Omental fat pad (tissue), 4 donors: ENCODE data around the gene LRCH2. TPM values are rescaled to one million over a fixed set of nuclear protein-coding genes. Genes with fewer than 3 reads are reported as not detected.
A peak's percentile ranks its signal among the peaks of the same experiment; 100 is the strongest.

Experiments used
- ATAC-seq: fragments of 150-250 bp; one replicate; pipeline ENCODE4 v1.9.1; 2016; ENCODE audit warnings: mild to moderate bottlenecking, moderate library complexity; ENCODE audit not compliant: low FRiP score
- DNase-seq: peaks from one replicate; pipeline ENCODE4 v3.0.0-alpha.2; 2019; ENCODE audit warnings: low spot score
- total RNA-seq, 4 donors: library from RNA; depleted of rRNA; stranded (reverse); fragments of >200 nt; gene quantifications; one replicate each; pipeline ENCODE4 v1.1.0, GENCODE V29; 2016
- TF ChIP-seq, protein P1 (sequence below), 3 donors: fragments of 450-650 bp; IDR thresholded peaks; one replicate each; pipeline ENCODE4 v1.5.1; 2016 to 2017; ENCODE audit warnings: antibody characterized with exemption in 3 of 3, mild to moderate bottlenecking in 3 of 3, moderate library complexity in 2 of 3

Gene LRCH2, protein sequence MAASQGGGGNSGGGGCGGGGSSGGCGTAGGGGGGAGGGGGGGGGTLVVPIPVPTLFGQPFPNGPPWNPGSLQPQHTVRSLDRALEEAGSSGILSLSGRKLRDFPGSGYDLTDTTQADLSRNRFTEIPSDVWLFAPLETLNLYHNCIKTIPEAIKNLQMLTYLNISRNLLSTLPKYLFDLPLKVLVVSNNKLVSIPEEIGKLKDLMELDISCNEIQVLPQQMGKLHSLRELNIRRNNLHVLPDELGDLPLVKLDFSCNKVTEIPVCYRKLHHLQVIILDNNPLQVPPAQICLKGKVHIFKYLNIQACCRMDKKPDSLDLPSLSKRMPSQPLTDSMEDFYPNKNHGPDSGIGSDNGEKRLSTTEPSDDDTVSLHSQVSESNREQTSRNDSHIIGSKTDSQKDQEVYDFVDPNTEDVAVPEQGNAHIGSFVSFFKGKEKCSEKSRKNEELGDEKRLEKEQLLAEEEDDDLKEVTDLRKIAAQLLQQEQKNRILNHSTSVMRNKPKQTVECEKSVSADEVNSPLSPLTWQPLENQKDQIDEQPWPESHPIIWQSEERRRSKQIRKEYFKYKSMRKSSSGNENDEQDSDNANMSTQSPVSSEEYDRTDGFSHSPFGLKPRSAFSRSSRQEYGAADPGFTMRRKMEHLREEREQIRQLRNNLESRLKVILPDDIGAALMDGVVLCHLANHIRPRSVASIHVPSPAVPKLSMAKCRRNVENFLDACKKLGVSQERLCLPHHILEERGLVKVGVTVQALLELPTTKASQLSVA
- total RNA-seq = 10 to 100 TPM in 1 of 4 donors, 1 to 10 TPM in 3; 2.2 to 10.6 (median 3.4) TPM

DNA sequence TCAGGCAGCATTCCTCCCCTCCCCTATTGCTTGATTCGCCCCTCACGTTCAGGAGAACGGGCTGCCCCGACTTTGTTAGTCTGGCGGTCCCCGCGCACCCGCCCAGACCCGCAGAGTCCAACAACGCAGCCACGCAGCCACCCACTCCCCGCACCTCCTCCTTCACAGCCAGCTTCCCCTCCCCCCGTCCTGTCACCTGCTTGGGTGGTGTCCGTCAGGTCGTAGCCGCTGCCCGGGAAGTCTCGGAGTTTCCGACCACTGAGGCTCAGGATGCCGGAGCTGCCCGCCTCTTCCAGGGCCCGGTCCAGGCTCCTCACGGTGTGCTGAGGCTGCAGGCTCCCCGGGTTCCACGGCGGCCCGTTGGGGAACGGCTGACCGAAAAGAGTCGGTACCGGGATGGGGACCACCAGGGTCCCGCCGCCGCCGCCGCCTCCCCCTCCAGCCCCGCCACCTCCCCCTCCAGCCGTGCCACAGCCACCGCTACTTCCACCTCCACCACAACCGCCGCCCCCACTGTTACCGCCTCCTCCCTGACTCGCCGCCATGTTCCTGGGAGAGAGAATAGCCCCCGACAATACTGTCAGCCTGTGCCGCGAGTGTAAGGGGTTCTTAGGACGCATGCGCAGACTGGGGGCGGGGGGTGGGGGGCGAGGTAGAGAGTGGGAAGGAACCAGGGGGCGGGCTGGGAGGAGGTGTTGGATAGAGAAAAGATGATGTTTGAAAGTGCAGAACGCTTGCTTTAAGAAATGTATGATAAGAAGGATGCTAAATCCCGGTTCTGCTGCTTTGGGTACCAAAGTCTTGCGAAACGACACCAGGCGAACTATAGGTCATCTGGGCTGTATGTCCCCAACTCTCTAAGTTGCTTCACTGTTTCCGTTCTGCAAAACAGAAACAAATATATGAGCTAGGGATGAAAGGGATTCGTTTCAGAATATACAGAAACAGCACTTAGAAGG lies at the start of gene LRCH2:
Gene LRCH2, minus strand, starts transcription at position 600 of the 959 bp plus-strand sequence. Its CDS starts 55 bp downstream, at position 545.
- TF ChIP-seq, protein P1, sequence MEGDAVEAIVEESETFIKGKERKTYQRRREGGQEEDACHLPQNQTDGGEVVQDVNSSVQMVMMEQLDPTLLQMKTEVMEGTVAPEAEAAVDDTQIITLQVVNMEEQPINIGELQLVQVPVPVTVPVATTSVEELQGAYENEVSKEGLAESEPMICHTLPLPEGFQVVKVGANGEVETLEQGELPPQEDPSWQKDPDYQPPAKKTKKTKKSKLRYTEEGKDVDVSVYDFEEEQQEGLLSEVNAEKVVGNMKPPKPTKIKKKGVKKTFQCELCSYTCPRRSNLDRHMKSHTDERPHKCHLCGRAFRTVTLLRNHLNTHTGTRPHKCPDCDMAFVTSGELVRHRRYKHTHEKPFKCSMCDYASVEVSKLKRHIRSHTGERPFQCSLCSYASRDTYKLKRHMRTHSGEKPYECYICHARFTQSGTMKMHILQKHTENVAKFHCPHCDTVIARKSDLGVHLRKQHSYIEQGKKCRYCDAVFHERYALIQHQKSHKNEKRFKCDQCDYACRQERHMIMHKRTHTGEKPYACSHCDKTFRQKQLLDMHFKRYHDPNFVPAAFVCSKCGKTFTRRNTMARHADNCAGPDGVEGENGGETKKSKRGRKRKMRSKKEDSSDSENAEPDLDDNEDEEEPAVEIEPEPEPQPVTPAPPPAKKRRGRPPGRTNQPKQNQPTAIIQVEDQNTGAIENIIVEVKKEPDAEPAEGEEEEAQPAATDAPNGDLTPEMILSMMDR (IDR thresholded peaks at IDR 0.05) = no peak
- no peak for DNase-seq
- ATAC-seq = peak; percentile 69

DNA sequence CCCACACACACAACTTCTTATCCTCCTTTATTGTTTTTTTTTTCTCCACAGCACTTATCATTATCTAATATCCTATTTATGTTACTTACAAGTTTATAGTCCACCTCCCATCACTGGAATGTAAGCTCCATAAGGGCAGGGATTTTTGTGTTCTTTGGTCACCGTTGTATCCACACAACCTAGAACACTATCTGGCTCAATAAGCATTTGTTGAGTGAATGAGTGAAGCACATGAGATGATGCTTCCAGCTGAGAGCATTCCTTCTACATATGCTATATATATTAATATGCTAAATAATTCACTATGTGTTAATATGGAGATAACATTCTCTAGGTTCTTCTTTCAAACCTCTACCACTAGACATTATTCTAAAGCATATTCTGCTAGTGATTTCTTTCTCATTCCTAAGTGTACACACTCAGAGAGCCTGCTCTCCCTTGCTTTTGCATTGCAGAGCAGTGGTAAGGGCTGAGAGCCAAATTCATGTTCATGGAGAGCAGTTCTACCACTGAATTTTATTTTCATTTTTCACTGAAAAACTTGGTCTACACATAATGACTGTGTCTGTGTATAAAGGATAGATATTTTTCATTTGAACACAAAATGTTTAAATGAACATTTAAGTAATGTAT lies 35.3 kb upstream of the LRCH2 start:
- ATAC-seq (no peak), DNase-seq (no peak)
- TF ChIP-seq, protein P1 (IDR thresholded peaks at IDR 0.05) = no peak

DNA sequence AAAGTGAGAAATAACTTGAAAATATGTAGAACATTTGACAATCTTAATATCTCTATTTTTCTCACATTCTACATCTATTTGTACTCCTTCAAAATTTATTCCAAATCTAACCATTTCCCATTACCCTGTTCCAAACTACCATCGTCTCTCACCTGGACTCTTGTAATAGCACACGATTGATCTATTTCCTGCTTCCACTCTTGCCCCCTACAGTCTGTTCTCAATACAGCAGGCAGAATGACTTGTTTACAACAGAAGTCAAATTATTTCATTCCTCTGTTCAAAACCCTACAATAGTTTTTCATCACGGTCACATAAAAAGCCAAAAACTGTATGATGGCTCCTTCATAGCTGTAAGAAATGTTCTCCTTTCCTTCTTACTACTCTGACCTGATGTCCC lies 34.5 kb upstream of the LRCH2 start:
- ATAC-seq (no peak), DNase-seq (no peak)
- TF ChIP-seq, protein P1 (IDR thresholded peaks at IDR 0.05) = no peak

DNA sequence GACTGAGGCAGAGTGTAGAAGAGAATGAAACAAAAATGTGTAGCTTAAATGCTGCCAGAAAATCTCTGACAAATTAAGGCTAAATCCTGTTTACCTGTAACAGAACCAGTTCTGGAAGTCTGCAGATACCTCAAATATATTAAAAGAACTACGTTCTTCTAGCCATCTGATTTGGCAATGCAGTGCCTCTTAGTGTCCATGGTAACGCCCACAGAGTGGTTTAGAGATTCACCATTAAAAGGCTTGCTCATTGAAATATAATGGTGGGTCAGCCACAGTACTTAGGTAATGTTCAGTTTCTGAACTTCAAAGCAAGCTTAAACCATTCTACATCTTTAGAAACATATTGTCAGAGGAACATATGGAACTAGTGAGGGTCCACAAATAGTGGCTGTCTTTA lies 32.4 kb upstream of the LRCH2 start:
- no peak for ATAC-seq
- TF ChIP-seq, protein P1 (IDR thresholded peaks at IDR 0.05) = no peak
- DNase-seq = no peak

DNA sequence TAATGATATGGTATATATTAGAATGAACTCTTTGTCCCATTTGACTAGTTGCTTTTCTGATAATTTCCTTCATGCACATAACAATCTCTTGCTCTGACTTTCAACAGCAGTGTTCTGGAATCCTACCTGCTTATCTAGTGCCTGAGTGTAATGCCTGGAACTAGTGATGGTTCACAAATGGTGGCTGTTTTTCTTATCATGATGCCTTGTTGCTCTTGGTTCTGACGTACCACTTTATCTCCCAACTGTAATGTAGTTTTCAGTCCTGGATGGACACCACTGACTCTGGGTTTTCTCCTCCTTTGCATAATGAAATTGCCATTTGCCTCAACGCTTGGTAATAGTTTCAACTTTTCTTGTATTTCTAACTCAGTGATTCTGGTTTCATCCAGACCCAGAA lies 30.1 kb upstream of the LRCH2 start:
- TF ChIP-seq, protein P1 (IDR thresholded peaks at IDR 0.05) = no peak
- DNase-seq = no peak
- ATAC-seq = no peak

DNA sequence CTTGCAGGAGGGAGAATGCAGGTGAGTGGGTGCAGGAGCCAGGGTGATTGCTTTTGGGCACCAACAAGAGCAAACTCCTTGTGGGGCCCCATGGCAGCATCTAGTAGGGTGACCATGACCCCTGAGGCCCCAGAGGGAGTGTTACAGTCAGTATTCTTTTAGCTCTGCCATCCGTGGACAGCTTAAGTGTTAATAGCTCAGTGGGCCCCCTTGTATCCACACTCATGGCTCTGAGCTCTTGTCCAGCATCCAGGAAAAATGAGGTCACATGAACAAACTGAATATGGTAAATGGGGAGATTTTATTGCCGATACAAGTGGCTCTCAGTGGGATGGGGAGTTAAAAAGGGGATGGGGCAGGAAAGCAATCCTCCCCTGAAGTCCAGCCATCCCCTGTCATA lies 27.3 kb upstream of the LRCH2 start:
- ATAC-seq (no peak), DNase-seq (no peak)
- TF ChIP-seq, protein P1 (IDR thresholded peaks at IDR 0.05) = no peak
